Mucosa of descending colon (tissue), 3 donors: ENCODE results near the gene AGAP1. TPM values are rescaled to one million over a fixed set of nuclear protein-coding genes. Genes with fewer than 3 reads are reported as not detected.

ENCODE experiments used
- ATAC-seq: fragments of 200-7000 bp; cut with Tn5 transposase; one replicate; pipeline ENCODE4 v1.9.1; 2020; ENCODE audit warnings: mild to moderate bottlenecking, moderate library complexity
- DNase-seq, 3 donors: peaks; one replicate each; pipeline ENCODE4 v3.0.0-alpha.2; 2020
- H3K36me3 ChIP-seq: fragments of 200-600 bp; one replicate; pipeline ENCODE4 v1.8.0; 2021; ENCODE audit warnings: low read depth, mild to moderate bottlenecking
- H3K4me1 ChIP-seq: fragments of 200-600 bp; one replicate; pipeline ENCODE4 v1.8.0; 2021; ENCODE audit warnings: low read depth, mild to moderate bottlenecking
- H3K4me3 ChIP-seq: fragments of 200-600 bp; one replicate; pipeline ENCODE4 v1.8.0; 2021; ENCODE audit warnings: mild to moderate bottlenecking
- H3K9me3 ChIP-seq: fragments of 200-600 bp; one replicate; pipeline ENCODE4 v1.8.0; 2021; ENCODE audit warnings: mild to moderate bottlenecking
- intact Hi-C, 2 donors: fragments of 100-400 bp; cut with DNase I in 1 of 2; cut with micrococcal nuclease in 1 of 2; formaldehyde crosslinking; loops; one replicate each; pipeline versions ENCODE4 v1.11.0 to v1.11.1; 2022; cut with DNase I, micrococcal nuclease
- total RNA-seq, 3 donors: library from RNA; stranded (reverse); fragmentation: NEBNext Ultra II Directional in 2 of 3; extraction: Animal tissue kit (Norgen Biotek cat#: 25700) in 2 of 3; gene quantifications; one replicate each; pipeline versions ENCODE4 v1.2.1 to v1.2.4, GENCODE V29; 2021 to 2023
- TF ChIP-seq, protein P1 (sequence below): fragments of 200-600 bp; IDR thresholded peaks from one replicate; pipeline ENCODE4 v1.8.0; 2022; ENCODE audit warnings: antibody characterized with exemption, mild to moderate bottlenecking
- donor health status: DM: no; HTN: no; CAD: no; lungs with moderate emphysema.
- donor health status: DM: no; HTN: no; CAD: no.
- donor health status: DM: no; HTN: yes; CAD: no.

The AGAP1 gene
- total RNA-seq, 3 donors from 2014 or later: 68.1 to 112 (median 88.9) TPM

GRCh38 chr2:235931676-235932075, 437.8 kb downstream of the AGAP1 start:
- H3K36me3 ChIP-seq: no peaks in the 10 kb centered on the region
- intact Hi-C loops: no loop called here
- TF ChIP-seq, protein P1, sequence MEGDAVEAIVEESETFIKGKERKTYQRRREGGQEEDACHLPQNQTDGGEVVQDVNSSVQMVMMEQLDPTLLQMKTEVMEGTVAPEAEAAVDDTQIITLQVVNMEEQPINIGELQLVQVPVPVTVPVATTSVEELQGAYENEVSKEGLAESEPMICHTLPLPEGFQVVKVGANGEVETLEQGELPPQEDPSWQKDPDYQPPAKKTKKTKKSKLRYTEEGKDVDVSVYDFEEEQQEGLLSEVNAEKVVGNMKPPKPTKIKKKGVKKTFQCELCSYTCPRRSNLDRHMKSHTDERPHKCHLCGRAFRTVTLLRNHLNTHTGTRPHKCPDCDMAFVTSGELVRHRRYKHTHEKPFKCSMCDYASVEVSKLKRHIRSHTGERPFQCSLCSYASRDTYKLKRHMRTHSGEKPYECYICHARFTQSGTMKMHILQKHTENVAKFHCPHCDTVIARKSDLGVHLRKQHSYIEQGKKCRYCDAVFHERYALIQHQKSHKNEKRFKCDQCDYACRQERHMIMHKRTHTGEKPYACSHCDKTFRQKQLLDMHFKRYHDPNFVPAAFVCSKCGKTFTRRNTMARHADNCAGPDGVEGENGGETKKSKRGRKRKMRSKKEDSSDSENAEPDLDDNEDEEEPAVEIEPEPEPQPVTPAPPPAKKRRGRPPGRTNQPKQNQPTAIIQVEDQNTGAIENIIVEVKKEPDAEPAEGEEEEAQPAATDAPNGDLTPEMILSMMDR: no peak

GRCh38 chr2:235934059-235934773, 440.4 kb downstream of the AGAP1 start:
- Histone ChIP-seq H3K9me3 (no peaks in the 10 kb centered on the region), H3K4me1 (no peaks in the 10 kb centered on the region), H3K4me3 (no peak overlapping the region), H3K36me3 (no peaks in the 10 kb centered on the region)
- DNase-seq: no peak
- TF ChIP-seq, protein P1: no peak
- ATAC-seq: no peak
- intact Hi-C loops: no loop called here

More at GRCh38 chr2:235931676-235932075, 437.8 kb downstream of the AGAP1 start:
- no peaks in the 10 kb centered on the region for H3K4me1 ChIP-seq
- ATAC-seq (no peak), DNase-seq (no peak)
- H3K9me3 ChIP-seq: no peaks in the 10 kb centered on the region
- no peak overlapping the region for H3K4me3 ChIP-seq

DNA sequence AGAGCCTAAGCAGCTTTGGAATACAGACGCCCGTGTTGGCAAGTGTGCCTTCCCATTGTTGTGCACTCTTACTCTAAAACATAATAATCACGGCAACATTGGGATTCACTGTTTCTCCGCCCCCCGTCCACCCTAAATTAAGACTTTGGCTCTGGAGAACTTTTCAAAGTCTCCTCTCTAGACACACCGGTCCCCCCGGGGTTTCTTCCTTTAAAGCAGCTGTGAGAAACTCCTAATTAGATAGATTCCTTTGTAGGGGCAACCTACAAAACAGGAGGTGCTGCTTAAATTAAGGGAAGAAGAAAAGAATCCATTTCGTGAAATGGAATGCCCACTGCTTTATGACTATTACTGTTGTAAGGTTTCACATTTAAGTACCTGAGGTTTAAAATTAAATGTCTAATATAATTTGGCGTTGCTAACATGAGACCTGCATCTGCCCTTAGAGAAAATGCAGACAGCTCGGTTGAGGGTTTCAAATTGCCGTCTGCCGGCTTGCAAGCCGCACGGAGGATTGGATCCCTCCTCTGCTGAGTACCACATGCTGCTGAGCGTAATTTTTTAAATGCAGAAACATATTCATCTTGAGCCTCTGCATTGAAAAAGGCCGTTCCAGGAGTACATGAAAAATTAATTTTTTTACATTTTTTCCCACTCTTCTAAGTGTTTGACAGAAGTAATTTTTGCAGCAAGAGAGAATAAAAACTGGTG, 441.1 kb downstream of the AGAP1 start:
- ATAC-seq (no peak), DNase-seq (no peak)
- Histone ChIP-seq H3K4me3 (no peak overlapping the region), H3K36me3 (no peaks in the 10 kb centered on the region), H3K4me1 (no peaks in the 10 kb centered on the region), H3K9me3 (no peaks in the 10 kb centered on the region)
- TF ChIP-seq, protein P1: no peak
- intact Hi-C loops: no loop called here

GRCh38 chr2:235935773-235936172, 441.9 kb downstream of the AGAP1 start:
- ATAC-seq (no peak), DNase-seq (no peak)
- intact Hi-C loops: no loop called here
- Histone ChIP-seq H3K36me3 (no peaks in the 10 kb centered on the region), H3K9me3 (no peaks in the 10 kb centered on the region), H3K4me3 (no peak overlapping the region), H3K4me1 (no peaks in the 10 kb centered on the region)
- TF ChIP-seq, protein P1: no peak

- DNase-seq: no peak
- no peak for ATAC-seq
- Histone ChIP-seq H3K36me3 (no peaks in the 10 kb centered on the region), H3K9me3 (no peaks in the 10 kb centered on the region), H3K4me1 (no peaks in the 10 kb centered on the region), H3K4me3 (no peak overlapping the region)
- TF ChIP-seq, protein P1: no peak
- intact Hi-C loops: no loop called here
These were observed 442.6 kb downstream of the AGAP1 start for GRCh38 chr2:235936493-235936892.
